ENCODE data around the gene HBE1.
"Not testable (repeated sequence)": the region's sequence is repeated elsewhere in the genome, so short reads cannot be mapped to it uniquely, and the experiment has no call there.

Gene HBE1

GRCh38 chr11:5301846-5302245, 32.1 kb upstream of the HBE1 start, which contains the start of gene OR51B4:
Gene OR51B4, minus strand, starts transcription at chr11:5301946. Its CDS starts 0 bp downstream, at chr11:5301946.
- no peak for DNase-seq (ENCODE audit: low read depth)
- TF ChIP-seq CTCF (IDR thresholded peaks at IDR 0.05; ENCODE audit: control insufficient read depth, extremely low read depth, insufficient read depth) = no peak
- H3K4me3 ChIP-seq (ENCODE audit: low read depth, low read length) = no peak within 1 kb of the TSS

- no peak for TF ChIP-seq CTCF (IDR thresholded peaks at IDR 0.05; ENCODE audit: control insufficient read depth, extremely low read depth, insufficient read depth)
- H3K4me3 ChIP-seq (ENCODE audit: low read depth, low read length) = no peak overlapping the region
- no peak for DNase-seq (ENCODE audit: low read depth)
Observed at GRCh38 chr11:5300251-5300650, 30.5 kb upstream of the HBE1 start.

GRCh38 chr11:5298451-5298850, 28.7 kb upstream of the HBE1 start:
- DNase-seq (ENCODE audit: low read depth) = no peak
- no peak for TF ChIP-seq CTCF (IDR thresholded peaks at IDR 0.05; ENCODE audit: control insufficient read depth, extremely low read depth, insufficient read depth)
- H3K4me3 ChIP-seq (ENCODE audit: low read depth, low read length) = no peak overlapping the region

- no peak for TF ChIP-seq CTCF (IDR thresholded peaks at IDR 0.05; ENCODE audit: control insufficient read depth, extremely low read depth, insufficient read depth)
- no peak for DNase-seq (ENCODE audit: low read depth)
Observed at GRCh38 chr11:5297721-5298323, 28.1 kb upstream of the HBE1 start.

DNA sequence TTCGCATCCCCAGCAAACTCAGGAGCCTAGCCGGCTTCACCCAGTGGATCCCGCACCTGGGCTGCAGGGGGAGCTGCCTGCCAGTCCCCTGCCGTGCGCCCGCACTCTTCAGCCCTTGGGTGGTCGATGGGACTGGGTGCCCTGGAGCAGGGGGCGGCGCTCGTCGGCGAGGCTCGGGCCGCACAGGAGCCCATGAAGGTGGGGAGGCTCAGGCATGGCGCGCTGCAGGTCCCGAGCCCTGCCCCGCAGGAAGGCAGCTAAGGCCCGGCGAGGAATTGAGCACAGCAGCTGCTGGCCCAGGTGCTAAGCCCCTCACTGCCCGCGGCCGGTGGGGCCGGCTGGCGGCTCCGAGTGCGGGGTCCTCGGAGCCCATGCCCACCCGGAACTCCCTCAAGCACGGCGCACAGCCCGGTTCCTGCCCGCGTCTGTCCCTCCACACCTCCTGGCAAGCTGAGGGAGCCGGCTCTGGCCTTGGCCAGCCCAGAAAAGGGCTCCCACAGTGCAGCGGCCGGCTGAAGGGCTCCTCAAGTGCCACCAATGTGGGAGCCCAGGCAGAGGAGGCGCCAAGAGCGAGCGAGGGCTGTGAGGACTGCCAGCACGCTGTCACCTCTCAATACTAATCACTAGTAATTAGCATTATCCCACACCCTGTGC, 24.7 kb upstream of the HBE1 start:
- not testable (repeated sequence) for H3K4me3 ChIP-seq (ENCODE audit: low read depth, low read length); DNase-seq (ENCODE audit: low read depth)

More at GRCh38 chr11:5297721-5298323, 28.1 kb upstream of the HBE1 start:
- no peak overlapping the region for H3K4me3 ChIP-seq (ENCODE audit: low read depth, low read length)

DNA sequence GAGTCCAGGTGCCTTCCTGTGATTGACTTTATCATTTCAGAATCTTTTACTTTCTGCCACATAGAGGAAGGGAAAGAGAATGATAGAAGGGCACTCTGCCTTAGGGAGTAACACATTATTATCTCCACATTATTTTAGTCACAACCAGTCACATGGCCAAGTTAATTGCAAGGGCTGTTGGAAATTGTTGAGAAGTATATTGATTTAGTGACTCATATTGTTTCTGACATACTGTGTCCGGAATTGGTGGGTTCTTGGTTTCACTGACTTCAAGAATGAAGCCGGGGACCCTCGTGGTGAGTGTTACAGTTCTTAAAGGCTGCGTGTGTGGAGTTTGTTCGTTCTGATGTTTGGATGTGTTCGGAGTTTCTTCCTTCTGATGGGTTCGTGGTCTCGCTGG, 23.3 kb upstream of the HBE1 start:
- TF ChIP-seq CTCF (IDR thresholded peaks at IDR 0.05; ENCODE audit: control insufficient read depth, extremely low read depth, insufficient read depth) = no peak
- no peak overlapping the region for H3K4me3 ChIP-seq (ENCODE audit: low read depth, low read length)
- DNase-seq (ENCODE audit: low read depth) = no peak

DNA sequence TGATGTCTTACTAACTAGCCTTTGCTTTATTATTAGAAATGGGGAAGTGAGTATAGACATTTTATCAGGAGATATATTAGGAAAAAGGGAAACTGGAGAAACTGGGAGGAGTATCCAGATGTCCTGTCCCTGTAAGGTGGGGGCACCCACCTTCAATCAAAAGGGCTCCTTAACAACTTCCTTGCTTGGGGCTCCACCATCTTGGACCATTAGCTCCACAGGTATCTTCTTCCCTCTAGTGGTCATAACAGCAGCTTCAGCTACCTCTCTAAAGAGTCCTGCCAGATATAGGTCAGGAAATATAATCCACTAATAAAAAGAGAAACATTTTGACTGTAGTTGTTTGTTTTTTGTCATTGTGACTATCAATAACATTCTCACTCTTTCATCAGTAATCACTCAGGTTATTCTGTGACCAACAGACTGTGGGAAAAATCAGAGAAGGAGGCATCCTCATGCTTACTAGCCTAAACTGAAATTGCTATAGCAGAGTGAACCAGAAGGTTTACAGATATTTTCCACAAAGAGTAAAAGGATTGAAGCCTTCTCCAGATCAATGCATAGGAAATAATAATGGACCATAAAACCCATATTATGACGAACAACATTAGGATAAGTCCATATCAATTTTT, 21.6 kb upstream of the HBE1 start:
- DNase-seq (ENCODE audit: low read depth) = peak; percentile 30
- TF ChIP-seq CTCF (IDR thresholded peaks at IDR 0.05; ENCODE audit: control insufficient read depth, extremely low read depth, insufficient read depth) = peak; percentile 75
- no peak overlapping the region for H3K4me3 ChIP-seq (ENCODE audit: low read depth, low read length)

Measured in LNCaP clone FGC (cell line).